ENCODE results near the gene DCP2. TPM values are rescaled to one million over a fixed set of nuclear protein-coding genes. Genes with fewer than 3 reads are reported as not detected.
A peak's percentile ranks its signal among the peaks of the same experiment; 100 is the strongest.

The DCP2 gene
- polyA plus RNA-seq (ENCODE audit: low read depth in 6 of 6), result 10 to 100 TPM; 35.4 to 72.0 (median 60.3) TPM

- ATAC-seq (ENCODE audit: low read depth in 2 of 2), result peak; percentile 96 to 97
- Mint-ChIP-seq H3K4me1 (peaks cover 32 to 51% (median 45%) of the 10 kb centered on the region in 3 donors), H3K27me3 (no peaks in the 10 kb centered on the region), H3K4me3 (peak within 1 kb of the TSS; percentile 94 to 100 (median 97)), H3K27ac (peak within 1 kb of the TSS; percentile 91 to 98 (median 96)), H3K36me3 (peaks cover 0 to 7% of the 10 kb centered on the region in 2 donors), H3K9me3 (no peaks in the 10 kb centered on the region)
- peak; percentile 99 for DNase-seq
Measured at GRCh38 chr5:112976432-112977309, at the start of gene DCP2. TSS of gene DCP2 (plus strand) at chr5:112976798. CDS start at chr5:112976934, 136 bp downstream.

GRCh38 chr5:112929336-112930081 lies 47.1 kb upstream of the DCP2 start:
- peak overlapping the region; percentile 75 to 90 (median 81) for H3K27ac Mint-ChIP-seq
- H3K36me3 Mint-ChIP-seq, result peaks cover 0 to 8% of the 10 kb centered on the region in 2 donors
- no peaks in the 10 kb centered on the region for H3K27me3 Mint-ChIP-seq
- no peak for DNase-seq
- peak; percentile 16 to 31 for ATAC-seq (ENCODE audit: low read depth in 2 of 2)
- H3K9me3 Mint-ChIP-seq, result peaks cover 0 to 5% (median 0%) of the 10 kb centered on the region in 7 donors
- peak overlapping the region; percentile 32 to 86 (median 72) for H3K4me3 Mint-ChIP-seq
- H3K4me1 Mint-ChIP-seq, result peaks cover 42 to 74% (median 57%) of the 10 kb centered on the region in 3 donors

- Mint-ChIP-seq H3K27me3 (no peaks in the 10 kb centered on the region), H3K27ac (peak overlapping the region in 4 of 6 donors; percentile 26 to 81 (median 78)), H3K9me3 (peaks cover 0 to 5% (median 0%) of the 10 kb centered on the region in 7 donors), H3K4me1 (peaks cover 40 to 70% (median 52%) of the 10 kb centered on the region in 3 donors), H3K36me3 (peaks cover 0 to 8% of the 10 kb centered on the region in 2 donors), H3K4me3 (peak overlapping the region; percentile 18 to 86 (median 70))
- peak; percentile 69 for DNase-seq
- ATAC-seq (ENCODE audit: low read depth in 2 of 2), result peak; percentile 91
Measured at GRCh38 chr5:112930082-112930344, 46.6 kb upstream of the DCP2 start.

DNA sequence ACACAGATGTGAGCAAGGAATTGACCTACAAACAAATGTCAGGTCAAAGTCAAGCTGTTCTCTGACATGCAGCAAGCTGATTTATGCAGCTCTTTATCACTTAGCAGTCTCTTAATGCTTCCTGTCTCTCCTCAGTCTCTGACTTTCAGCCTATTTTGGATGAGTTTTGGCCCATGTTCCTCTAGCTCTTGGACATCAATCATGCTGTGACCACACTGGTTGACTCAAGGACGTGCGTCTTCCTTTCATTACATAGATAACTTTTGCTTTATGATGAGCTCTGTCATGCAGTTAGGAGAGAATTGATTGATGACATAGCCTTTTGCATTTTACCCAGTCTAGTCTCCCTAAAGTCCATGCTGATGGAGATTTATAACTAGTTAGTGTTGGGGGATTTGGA lies 45.1 kb upstream of the DCP2 start:
- Mint-ChIP-seq H3K4me3 (no peak overlapping the region), H3K27ac (peak overlapping the region in 1 of 6 donors; percentile 82), H3K9me3 (peaks cover 0 to 5% (median 0%) of the 10 kb centered on the region in 7 donors), H3K4me1 (peaks cover 39 to 58% (median 49%) of the 10 kb centered on the region in 3 donors), H3K36me3 (peaks cover 0 to 8% of the 10 kb centered on the region in 2 donors), H3K27me3 (no peaks in the 10 kb centered on the region)
- DNase-seq, result no peak
- no peak for ATAC-seq (ENCODE audit: low read depth in 2 of 2)

DNA sequence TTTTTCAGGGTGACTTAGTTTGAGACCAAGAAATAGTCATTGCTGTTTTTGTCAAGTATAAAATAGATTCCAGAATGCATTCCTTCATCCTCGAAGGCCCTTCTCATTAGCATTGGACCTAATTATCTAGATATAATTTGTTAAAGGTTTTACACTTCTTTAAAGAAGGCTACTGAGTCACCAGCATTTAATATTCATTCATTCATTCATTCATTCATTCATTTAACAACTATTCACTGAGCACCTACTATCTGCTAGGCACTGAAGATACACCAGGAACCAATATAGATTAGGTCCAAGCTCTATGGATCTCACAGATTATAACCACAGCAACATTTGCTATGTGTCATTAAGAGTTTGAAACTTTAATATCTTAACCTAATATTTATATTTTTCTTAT lies 43.5 kb upstream of the DCP2 start:
- Mint-ChIP-seq H3K4me3 (no peak overlapping the region), H3K4me1 (peaks cover 30 to 42% (median 33%) of the 10 kb centered on the region in 3 donors), H3K36me3 (peaks cover 0 to 8% of the 10 kb centered on the region in 2 donors), H3K27ac (no peak overlapping the region), H3K9me3 (peaks cover 0 to 5% (median 0%) of the 10 kb centered on the region in 7 donors), H3K27me3 (no peaks in the 10 kb centered on the region)
- no peak for DNase-seq
- ATAC-seq (ENCODE audit: low read depth in 2 of 2), result no peak

GRCh38 chr5:112933651-112934365 lies 42.8 kb upstream of the DCP2 start:
- no peaks in the 10 kb centered on the region for H3K27me3 Mint-ChIP-seq
- H3K27ac Mint-ChIP-seq, result no peak overlapping the region
- peaks cover 0 to 5% (median 0%) of the 10 kb centered on the region in 7 donors for H3K9me3 Mint-ChIP-seq
- DNase-seq, result no peak
- no peak for ATAC-seq (ENCODE audit: low read depth in 2 of 2)
- peaks cover 25 to 35% (median 26%) of the 10 kb centered on the region in 3 donors for H3K4me1 Mint-ChIP-seq
- H3K4me3 Mint-ChIP-seq, result no peak overlapping the region
- H3K36me3 Mint-ChIP-seq, result peaks cover 0 to 8% of the 10 kb centered on the region in 2 donors

GRCh38 chr5:112934366-112934663 lies 42.3 kb upstream of the DCP2 start:
- Mint-ChIP-seq H3K36me3 (peaks cover 0 to 8% of the 10 kb centered on the region in 2 donors), H3K4me1 (peaks cover 21 to 30% (median 22%) of the 10 kb centered on the region in 3 donors), H3K9me3 (peaks cover 0 to 5% (median 0%) of the 10 kb centered on the region in 7 donors), H3K27me3 (no peaks in the 10 kb centered on the region), H3K27ac (no peak overlapping the region), H3K4me3 (no peak overlapping the region)
- DNase-seq (no peak), ATAC-seq (ENCODE audit: low read depth in 2 of 2) (no peak)

DNA sequence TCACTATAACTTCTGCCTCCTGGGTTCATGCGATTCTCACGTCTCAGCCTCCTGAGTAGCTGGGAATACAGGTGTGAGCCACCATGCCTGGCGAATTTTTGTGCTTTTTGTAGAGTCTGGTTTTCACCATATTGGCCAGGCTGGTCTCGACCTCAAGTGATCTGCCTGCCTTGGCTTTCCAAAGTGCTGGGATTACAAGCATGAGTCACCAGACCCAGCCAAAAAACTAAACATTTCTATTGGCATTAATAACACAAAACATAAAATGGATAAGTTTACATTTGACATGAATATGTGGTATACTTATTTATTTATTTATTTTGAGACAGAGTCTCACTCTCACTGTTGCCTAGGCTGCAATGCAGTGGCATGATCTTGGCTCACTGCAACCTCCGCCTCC lies 40.9 kb upstream of the DCP2 start:
- Mint-ChIP-seq H3K36me3 (peaks cover 0 to 8% of the 10 kb centered on the region in 2 donors), H3K9me3 (peaks cover 0 to 5% (median 0%) of the 10 kb centered on the region in 7 donors), H3K4me1 (peaks cover 15 to 17% (median 16%) of the 10 kb centered on the region in 3 donors), H3K4me3 (no peak overlapping the region), H3K27ac (no peak overlapping the region), H3K27me3 (no peaks in the 10 kb centered on the region)
- DNase-seq, result no peak
- no peak for ATAC-seq (ENCODE audit: low read depth in 2 of 2)

GRCh38 chr5:112938286-112938685 lies 38.3 kb upstream of the DCP2 start:
- peaks cover 0 to 7% (median 0%) of the 10 kb centered on the region in 3 donors for H3K27me3 Mint-ChIP-seq
- H3K36me3 Mint-ChIP-seq, result peaks cover 0 to 8% of the 10 kb centered on the region in 2 donors
- no peak for ATAC-seq (ENCODE audit: low read depth in 2 of 2)
- H3K4me3 Mint-ChIP-seq, result no peak overlapping the region
- peaks cover 8 to 11% (median 10%) of the 10 kb centered on the region in 3 donors for H3K4me1 Mint-ChIP-seq
- H3K9me3 Mint-ChIP-seq, result peaks cover 0 to 5% (median 0%) of the 10 kb centered on the region in 7 donors
- H3K27ac Mint-ChIP-seq, result no peak overlapping the region
- DNase-seq, result no peak

- H3K4me1 Mint-ChIP-seq, result peaks cover 0 to 5% (median 0%) of the 10 kb centered on the region in 3 donors
Measured at GRCh38 chr5:112940670-112941069, 35.9 kb upstream of the DCP2 start.

DNA sequence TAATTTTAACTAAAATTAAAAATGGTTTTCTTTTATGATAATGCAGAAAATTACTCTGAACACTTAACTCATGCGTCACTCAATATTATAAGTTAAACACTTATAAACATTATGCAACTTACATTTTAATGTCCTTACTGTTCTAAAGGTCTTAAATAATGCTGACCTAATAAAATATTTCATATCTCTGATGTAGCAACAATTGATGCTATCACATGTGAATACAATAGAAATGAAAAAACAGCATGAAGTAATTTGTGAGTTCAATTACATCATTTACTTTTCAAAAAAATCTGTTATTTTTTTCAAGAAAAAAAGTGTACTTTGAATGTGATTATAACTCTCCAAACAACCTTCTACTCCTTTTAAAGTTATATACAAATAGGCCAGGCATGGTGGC lies 28.1 kb upstream of the DCP2 start:
- ATAC-seq (ENCODE audit: low read depth in 2 of 2) (no peak), DNase-seq (no peak)
- no peaks in the 10 kb centered on the region for H3K36me3 Mint-ChIP-seq
- peaks cover 0 to 3% (median 0%) of the 10 kb centered on the region in 7 donors for H3K9me3 Mint-ChIP-seq
- H3K27ac Mint-ChIP-seq, result no peak overlapping the region
- no peaks in the 10 kb centered on the region for H3K4me1 Mint-ChIP-seq
- H3K27me3 Mint-ChIP-seq, result no peaks in the 10 kb centered on the region
- no peak overlapping the region for H3K4me3 Mint-ChIP-seq

More at GRCh38 chr5:112940670-112941069, 35.9 kb upstream of the DCP2 start:
- Mint-ChIP-seq H3K27ac (no peak overlapping the region), H3K27me3 (peaks cover 0 to 7% (median 0%) of the 10 kb centered on the region in 3 donors), H3K4me3 (no peak overlapping the region), H3K9me3 (no peaks in the 10 kb centered on the region), H3K36me3 (no peaks in the 10 kb centered on the region)
- DNase-seq (no peak), ATAC-seq (ENCODE audit: low read depth in 2 of 2) (no peak)

DNA sequence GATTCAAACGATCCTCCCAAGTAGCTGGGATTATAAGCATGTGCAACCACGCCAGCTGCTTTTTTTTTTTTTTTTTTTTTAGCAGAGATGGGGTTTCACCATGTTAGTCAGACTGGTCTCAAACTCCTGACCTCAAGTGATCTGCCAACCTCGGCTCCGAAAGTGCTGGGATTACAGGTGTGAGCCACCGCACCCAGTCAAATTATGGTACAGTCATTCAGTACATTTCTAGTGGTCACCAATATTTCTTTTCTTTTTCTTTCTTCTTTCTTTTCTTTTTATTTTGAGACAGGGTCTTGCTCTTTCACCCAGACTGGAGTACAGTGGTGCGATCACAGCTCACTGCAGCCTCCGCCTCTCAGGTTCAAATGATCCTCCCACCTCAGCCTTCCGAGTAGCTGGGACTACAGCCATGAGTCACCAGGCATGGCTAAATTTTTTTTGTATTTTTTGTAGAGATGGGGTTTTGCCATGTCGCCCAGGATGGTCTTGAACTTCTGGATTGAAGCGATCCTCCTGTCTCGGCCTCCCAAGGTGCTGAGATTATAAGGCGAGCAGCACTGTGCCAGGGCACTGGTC lies 25.4 kb upstream of the DCP2 start:
- DNase-seq, result no peak
- peaks cover 0 to 3% (median 0%) of the 10 kb centered on the region in 7 donors for H3K9me3 Mint-ChIP-seq
- no peaks in the 10 kb centered on the region for H3K27me3 Mint-ChIP-seq
- no peak overlapping the region for H3K4me3 Mint-ChIP-seq
- no peaks in the 10 kb centered on the region for H3K4me1 Mint-ChIP-seq
- H3K36me3 Mint-ChIP-seq, result no peaks in the 10 kb centered on the region
- peak overlapping the region in 1 of 6 donors; percentile 37 for H3K27ac Mint-ChIP-seq
- no peak for ATAC-seq (ENCODE audit: low read depth in 2 of 2)

DNA sequence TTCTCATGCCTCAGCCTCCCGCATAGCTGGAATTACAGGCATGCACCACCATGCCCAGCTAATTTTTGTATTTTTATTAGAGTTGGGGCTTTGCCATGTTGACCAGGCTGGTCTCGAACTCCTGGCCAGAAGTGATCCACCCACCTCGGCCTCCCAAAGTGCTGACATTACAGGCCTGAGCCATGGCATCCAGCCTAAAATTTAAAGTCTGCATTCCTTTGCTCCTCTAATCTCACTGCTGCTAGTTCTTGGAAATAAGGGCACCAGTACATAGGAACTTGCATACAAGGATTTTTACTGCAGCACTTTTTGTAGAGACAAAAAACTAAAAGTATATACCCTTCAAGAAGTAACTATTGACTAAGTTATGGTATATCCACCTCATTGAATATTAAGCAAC lies 20.0 kb upstream of the DCP2 start:
- no peak overlapping the region for H3K27ac Mint-ChIP-seq
- no peak for ATAC-seq (ENCODE audit: low read depth in 2 of 2)

More for the DNA sequence above, 20.0 kb upstream of the DCP2 start:
- Mint-ChIP-seq H3K9me3 (peaks cover 0 to 2% (median 0%) of the 10 kb centered on the region in 7 donors), H3K36me3 (no peaks in the 10 kb centered on the region), H3K4me3 (no peak overlapping the region), H3K27me3 (no peaks in the 10 kb centered on the region), H3K4me1 (peaks cover 0 to 9% (median 5%) of the 10 kb centered on the region in 3 donors)
- DNase-seq, result no peak

Data from naive B cell (primary cell).